Left renal cortex interstitium (tissue), 4 donors: ENCODE measurements around the gene GALNT17. TPM values are rescaled to one million over a fixed set of nuclear protein-coding genes. Genes with fewer than 3 reads are reported as not detected.

Source experiments
- DNase-seq, 4 donors: peaks; one replicate each; pipeline ENCODE4 v3.0.0-alpha.2; 2013; ENCODE audit warnings: low read depth in 4 of 4, low spot score in 2 of 4, missing footprints in 1 of 4
- polyA plus RNA-seq, 4 donors: library from polyadenylated mRNA; unstranded; fragments of 120-200 nt; gene quantifications; one replicate each; pipeline ENCODE4 v1.2.1, GENCODE V29; 2013; ENCODE audit not compliant: insufficient read length in 4 of 4

GALNT17 gene
- polyA plus RNA-seq, 4 donors, result 3.1 to 4.8 (median 4.2) TPM

DNA sequence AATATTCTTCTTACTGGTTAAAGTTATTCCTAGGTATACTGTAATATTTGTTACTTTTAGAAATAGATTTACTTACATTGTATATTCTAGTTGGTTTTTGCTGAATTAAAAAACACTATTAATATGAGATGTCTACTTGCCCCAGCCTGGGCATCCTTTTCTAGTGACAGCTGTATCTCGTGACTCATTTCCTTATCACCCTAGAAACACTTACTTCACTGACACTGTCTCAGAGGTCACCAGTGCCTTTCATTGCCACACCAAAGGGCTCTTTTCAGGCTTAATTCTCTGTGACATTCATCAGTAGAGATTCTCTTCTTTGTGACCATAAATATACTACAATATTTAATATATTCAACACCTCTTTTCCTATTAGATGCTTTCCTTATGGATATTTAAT, 194.7 kb downstream of the GALNT17 start:
- DNase-seq, result no peak

DNA sequence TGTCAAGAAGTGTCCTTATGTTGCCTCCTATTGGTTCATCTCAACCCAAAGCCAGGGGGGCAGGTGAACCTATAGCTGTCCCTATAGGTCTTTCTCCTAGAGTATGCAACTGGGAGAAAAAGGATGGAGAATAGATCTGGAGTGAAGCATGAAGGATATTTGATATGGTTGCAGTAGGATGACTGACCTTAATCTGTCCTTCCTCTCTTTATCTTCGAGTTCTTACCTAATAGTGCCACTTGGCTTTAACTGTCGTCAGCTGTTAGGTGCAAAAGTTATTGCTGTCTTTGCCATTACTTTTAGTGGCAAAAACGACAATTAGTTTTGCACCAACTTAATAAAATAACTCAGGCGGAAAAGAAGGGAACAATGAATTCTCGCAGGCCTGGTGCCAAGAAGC, 196.0 kb downstream of the GALNT17 start:
- no peak for DNase-seq

DNA sequence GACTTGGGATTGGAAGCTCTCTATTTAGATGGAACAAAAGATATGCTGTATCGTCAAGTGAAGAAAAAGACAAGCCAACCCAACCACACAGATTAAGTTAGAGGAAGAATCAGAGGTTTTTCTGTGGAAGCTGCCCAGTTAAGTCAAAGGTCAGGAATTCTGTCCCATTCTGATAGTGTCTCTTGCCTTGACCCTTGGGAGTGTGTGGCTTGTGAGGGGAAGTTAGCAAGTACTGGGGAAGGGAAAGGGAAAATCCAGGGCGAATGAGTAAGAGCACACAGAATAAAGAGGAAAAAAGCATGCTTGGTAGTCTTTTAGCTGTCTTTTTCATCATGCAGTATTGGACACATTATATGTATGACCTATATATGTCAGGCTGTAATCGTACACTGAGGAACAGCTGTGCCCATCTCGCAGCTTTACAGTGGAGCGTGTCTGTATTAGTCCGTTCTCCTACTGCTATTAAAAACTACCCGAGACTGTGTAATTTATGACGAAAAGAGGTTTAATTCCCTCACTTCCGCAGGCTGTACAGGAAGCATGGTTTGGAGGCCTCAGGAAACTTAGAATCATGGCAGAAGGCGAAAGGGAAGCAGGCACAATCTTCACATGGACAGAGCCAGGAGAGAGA, 197.2 kb downstream of the GALNT17 start:
- DNase-seq, result no peak

DNA sequence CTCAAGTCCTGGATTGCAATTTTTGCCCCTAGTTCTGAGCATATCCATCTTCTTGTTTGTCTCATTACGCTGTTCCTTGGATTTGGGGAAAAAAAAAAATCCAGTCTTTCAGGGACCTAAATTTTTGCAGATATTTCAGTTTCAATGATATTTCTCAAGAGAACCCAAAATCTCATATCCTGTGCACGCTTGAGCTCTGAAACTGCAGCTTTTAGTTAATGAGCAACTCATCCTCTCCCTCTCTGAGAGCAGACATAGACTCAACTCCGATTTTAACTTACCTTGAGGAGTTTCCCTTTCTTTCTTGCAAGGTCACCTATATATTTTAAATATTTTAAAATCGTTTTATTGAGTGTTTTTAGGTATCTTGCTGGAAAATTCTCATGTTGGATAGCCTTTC, 200.3 kb downstream of the GALNT17 start:
- DNase-seq, result no peak

DNA sequence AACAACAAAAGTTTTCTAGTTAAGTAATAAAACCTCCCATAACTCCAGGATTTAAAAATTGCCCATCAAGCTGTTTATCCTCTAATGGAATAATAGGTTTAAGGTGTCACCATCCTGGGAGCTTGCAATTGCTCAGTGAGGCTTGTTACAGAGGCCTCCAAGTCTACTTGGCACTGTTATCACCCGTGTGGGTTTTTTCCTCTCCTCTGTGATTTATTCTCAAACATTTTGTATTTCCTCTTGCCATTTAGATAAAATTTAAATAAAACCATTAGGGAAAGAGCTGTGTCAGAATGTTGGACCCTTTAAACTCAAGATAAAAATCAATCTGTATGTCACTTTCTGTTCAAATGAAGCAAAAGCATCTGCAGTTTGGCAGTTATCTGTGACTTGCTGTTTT, 202.6 kb downstream of the GALNT17 start:
- DNase-seq, result no peak

DNA sequence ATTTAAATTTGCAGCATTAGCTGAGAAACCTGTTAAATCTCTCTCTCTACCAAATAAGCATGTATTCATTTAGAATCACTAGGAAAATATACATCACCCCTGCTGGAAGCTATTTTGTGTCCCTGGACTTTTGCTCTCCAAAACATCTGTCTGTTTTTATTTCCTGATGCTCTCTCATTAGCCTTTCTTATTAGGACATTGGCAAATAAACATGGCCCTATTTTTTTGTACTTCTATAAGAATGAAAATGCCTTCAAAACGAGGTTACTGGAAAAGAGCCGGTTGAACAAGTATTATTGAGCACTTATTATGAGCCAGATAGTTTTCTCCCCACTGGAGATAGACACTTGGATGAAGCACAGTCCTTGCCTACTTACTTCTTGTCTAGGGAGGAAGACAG, 206.9 kb downstream of the GALNT17 start:
- no peak for DNase-seq

DNA sequence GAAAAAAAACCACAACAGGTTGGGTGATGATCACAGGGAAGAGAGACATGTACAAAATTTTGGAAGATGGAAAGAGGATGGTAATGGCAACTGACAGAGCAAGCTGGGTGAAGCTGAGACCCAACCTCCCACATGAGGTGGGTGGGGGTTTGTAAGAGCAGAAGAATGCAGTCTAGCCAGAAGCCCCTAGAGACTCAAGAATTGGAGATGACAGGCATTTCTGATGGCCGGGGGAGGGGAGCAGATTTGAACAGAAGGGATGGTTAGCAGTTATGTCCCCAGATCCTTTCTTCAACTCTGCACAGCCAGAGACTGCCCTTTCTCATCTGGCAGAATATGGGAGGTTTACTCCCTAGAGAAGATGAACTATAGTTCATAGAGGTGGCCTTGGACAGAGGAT, 208.0 kb downstream of the GALNT17 start:
- DNase-seq, result no peak

DNA sequence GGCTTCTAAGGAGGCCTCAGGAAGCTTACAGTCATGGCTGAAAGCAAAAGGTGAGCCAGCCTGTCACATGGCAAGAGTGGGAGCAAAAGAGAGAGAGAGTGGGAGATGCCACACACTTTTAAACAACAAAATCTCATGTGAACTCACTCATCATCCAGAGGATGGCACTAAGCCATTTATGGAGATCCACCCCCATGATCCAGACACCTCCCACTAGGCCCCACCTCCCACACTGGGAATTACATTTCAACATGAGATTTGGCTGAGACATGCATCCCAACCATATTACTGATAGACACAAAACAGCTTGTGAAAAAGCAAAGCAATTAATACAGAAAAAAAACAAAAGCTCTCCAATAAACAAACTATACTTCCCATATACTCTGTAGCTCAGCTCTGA, 210.3 kb downstream of the GALNT17 start:
- DNase-seq, result no peak

DNA sequence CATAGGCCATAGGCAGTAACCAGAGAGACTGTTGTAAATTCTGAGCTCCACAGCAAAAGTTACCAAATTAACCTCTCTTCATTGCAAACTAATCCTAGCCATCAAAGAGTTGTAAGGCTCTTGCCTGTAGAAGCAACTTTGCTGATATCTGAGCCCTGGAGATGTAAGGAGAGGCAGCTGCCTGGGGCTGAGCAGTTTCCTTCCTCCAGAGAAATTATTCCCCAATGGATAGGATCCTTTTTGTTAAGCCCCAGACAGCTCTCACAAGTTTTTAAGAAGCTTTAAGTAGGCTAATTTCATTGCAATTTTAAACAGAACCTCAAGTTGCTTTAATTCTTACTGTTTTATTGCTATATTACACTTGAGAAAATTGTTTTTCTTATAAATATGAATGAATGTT, 211.1 kb downstream of the GALNT17 start:
- DNase-seq, result no peak

DNA sequence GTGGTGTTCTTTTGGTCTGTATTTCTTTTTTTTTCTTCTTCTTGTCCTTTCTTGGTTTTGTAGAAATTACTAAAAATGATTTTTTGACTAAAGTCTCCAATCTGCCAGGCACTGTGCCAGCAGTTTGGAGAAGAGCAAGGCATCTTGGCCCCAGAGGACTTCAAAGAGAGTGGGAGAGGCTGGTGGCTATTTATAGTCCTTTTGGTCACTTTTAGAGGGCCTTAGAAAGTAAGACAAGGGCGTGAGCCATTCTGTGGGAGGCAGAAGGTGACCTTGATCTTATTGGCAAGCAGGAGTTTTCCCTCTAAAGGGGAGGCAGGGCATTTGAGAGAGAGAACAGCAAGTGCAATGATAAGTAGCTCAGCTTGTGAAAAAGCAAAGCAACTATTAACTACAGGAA, 211.9 kb downstream of the GALNT17 start:
- no peak for DNase-seq

DNA sequence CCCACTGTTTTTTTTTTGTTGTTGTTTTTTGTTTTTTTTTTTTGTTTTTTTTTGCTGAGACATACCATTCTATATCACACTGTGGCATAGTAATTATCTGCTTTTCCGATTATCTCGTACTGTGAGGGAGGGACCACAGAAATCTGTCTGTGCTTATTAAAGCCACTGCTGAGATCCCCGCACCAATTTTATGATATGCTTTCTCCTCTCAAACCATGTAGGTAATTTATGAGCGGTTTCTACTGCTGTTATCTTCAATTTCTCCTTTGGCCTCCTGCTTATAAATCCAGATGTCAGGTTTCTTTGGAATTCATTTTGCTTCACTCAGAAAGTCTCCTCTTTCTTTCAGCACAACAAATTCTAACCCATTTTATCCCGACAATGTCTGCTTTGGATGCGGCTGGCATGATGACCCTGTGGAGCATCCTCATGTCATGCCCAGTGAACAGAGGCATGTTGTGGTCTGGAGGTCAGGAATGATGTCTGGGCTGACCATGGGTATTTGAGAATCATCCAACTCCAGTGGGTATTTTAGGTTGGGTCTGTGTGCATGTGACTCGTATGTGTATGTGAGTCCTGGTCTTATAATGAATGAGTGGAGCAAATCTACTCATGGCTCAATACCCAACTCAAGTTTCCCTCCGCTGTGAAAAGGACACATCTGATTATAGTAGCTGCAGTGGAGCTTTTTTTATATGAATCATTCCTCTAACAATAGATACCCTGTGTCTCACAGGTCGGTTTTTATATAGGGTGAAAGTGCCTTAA, 213.4 kb downstream of the GALNT17 start:
- DNase-seq, result no peak

DNA sequence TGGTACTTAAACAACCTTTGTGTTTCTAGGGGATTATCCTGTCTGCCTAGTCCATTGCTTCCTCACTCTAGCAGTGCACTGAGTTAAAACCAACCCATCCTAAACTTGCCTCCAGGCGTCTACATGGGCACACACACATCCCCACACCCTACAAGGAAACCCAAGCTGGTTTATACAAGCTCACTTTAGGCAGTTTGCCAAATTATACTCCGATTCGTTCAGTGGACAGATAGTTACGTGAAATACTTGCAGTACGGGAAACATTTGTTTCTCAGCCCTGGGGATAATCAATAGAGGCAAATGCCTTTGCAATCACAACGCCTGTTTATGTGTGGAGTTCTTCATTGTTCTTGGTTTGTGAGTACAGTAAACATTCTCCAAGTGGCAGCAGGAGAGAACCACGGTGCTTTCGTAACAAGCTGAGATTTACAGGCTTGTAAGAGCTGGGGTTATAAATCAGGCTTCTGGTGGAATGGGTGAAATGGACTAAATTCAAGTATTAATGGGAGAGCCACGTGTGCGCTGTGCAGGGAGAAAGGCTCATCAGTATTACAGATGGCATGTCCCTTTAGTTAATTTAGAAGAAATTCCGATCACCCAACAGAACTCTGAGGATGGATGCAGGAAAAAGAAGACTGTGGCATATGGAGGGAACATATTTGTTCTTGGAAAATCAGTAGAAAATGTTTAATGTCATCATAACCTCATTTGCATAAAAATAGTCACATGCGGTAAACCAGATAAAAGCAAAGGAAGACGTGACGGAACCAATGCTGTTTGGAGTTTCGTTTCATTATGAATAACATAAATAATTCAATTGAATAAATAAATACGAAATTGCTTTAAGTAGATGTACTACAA, 217.1 kb downstream of the GALNT17 start:
- DNase-seq, result peak in 1 of 4 donors; percentile 43

DNA sequence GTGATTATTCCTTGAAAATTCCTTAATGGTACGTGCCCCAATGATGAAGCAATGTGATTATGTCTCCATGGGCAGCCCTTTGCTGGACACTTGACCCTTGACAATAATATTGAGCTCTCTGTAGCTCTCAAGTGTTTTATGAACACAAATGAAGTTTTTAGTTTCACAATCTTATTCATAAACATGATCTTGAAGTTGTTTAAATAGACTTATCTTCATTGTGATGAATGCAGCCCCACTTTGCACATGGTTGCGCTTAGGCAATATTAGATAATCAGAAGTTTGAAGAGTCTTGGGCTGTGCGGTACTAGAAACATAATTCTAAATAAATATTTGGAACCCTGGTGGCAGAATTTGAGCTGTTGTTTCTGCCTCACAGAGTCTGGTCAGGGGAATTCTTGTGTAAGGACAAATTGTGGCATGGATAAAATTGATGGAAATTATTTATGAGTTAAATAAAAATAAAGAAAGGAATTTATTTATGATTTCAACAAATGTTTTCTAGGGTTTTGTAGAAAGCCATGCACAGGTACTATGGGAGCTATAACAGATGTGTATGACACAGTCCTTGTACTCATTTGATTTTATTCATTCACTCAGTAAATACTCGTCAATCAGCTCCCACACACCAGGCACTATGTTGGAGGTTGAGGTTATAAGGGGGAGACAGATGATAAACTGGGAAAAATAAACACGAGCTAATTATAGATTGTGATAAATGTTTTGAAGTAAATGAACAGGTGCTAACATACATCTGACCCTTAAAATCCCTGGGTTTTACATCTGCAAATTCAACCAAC, 217.9 kb downstream of the GALNT17 start:
- DNase-seq, result no peak

DNA sequence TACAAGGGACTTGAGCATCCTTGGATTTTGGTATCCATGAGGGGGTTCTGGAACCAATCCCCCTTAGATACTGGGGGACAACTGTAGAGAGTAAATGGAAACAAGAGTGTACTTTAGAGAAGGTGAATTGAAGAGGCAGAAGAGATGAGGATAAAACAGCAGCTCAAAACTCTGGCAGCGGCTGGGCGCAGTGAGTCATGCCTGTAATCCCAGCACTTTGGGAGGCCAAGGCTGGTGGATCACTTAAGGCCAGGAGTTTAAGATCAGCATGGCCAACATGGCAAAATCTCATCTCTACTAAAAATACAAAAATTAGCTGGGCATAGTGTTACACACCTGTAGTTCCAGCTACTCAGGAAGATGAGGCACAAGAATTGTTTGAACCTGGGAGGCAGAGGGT, 218.7 kb downstream of the GALNT17 start:
- DNase-seq, result no peak

DNA sequence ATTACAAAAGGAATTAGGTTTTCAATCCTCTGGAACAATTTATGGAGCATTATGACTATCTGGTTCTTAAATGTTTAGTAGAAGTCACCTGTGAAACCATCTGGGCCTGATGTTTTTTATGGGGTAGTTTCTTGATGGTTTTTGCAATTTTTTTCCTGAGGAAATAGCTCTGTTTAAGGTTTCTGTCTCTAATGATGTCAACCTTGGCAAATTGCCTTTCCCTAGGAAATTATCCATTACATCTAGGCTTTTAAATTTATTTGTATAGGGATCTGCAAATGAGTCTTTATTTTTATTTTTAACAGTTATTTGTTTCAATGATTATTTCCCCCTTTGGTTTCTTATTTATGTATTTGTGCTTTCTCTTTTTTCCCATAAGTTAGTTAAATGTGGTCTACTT, 222.8 kb downstream of the GALNT17 start:
- no peak for DNase-seq

DNA sequence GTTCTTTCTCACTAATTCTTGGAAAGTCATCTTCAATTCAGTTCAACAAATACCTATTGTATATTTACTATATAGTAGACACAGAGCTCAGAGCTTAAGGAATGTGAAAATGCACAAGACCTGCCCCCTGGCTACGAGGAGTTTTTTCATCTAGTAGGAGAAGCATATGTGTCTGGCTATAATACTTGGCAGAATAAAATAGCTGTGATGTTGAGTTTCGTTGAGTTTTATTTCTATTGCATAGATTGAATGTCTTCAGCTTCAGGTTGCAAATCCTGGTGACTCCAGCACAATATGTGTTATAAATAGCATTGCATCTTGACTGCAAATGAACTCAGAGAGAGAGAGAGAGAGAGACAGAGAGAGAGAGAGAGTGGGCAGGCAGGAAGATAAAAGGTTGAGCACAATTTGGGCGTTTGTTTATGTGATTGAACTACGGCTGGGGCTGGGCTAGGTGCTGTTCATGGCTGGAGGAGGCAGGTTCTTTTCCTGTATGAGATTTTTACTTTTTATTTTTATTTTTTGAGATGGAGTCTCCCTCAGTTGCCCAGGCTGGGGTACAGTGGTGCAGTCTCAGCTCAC, 229.6 kb downstream of the GALNT17 start:
- no peak for DNase-seq

DNA sequence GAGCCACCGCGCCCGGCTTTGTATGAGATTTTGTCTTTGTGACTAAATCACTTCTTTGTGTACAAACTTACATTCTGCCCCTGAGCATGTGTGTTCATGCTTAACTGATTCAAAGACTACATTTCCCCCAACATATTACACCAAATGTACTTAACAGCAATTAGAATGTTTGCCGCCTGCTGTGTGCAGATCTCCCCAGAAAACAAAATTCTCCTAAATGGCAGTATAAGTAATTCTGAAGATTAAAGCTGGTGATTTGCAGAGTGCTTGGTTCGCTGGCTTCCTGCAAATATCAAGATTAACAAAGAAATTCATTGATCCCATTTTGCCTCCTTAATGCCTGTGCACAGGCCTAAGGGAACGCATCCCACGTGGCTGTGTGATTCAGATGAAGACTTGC, 230.3 kb downstream of the GALNT17 start:
- no peak for DNase-seq

DNA sequence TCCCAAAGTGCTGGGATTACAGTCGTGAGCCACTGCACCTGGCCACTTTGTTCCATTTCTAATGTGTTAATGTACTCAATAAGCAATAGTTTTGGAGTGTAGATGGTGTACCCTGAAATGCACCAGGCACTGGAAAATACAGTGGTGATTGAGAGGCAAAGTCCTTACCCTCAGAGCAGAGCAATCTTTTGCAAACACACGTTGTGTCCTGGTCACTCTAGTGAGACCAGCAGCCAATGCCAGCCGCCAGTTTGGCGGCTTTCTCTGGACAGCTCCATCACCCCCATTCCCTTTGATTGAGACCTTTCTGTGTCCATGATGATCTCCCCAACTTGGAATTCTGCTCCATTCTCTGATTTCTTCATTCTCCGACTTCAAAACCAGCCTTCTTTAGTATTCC, 231.3 kb downstream of the GALNT17 start:
- DNase-seq, result no peak

DNA sequence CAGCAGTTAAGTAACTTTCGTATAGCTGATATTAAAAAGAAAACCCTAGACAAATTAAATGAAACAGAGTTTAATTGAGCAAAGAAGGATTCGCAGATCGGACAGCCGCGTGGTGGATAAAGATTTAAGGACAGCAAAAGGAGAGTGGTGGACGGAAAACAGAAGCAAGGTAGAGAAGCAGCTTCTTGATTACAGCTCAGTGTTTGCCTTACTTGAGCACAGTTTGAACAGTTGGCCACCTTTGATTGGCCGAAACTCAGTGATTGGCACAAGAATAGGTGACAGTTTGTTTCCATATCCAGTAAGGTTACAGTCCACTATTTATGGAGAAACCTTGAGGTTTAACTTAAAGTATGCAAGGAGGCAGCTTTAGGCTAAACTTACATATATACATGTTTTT, 231.7 kb downstream of the GALNT17 start:
- no peak for DNase-seq

DNA sequence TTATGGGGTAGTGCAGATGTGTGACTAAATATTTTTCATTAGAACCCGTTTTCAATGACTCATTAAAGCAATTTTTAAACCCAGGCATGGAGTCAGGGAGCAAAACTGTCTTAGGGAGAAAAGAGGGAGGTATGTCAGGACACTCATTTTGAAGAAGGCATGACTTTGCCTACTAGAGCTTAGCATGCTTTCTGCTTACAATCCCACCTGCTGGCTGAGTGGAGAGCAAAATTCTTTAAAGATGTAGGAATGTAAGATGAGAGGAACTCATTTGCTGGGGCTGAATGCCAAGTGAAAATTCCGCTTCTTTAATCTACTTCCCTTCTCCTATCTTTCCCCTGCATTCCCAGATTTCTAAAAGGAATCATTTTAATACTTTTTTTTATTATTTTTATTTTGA, 232.6 kb downstream of the GALNT17 start:
- DNase-seq, result no peak
